SK-MEL-5 (cell line): ENCODE data around the gene JMJD8. TPM values are rescaled to one million over a fixed set of nuclear protein-coding genes. Genes with fewer than 3 reads are reported as not detected.

Experiments used
- DNase-seq: peaks from one replicate; pipeline ENCODE4 v3.0.0-alpha.2; 2016; ENCODE audit warnings: low read depth, low spot score
- in situ Hi-C: cut with HindIII; loops from 2 replicates; pipeline ENCODE4 v1.10.0; 2016; ENCODE audit warnings: low sequenced_read_pairs, high pct_unique_total_duplicates, low pct_unique_long_range_greater_than_20kb
- total RNA-seq: library from RNA; depleted of rRNA; stranded (reverse); fragments of >200 nt; shearing (Covaris generic); gene quantifications from 2 replicates; pipeline ENCODE4 v1.2.3, GENCODE V29; 2014

Gene JMJD8
- total RNA-seq, 1 experiment from 2014 or later = 52.0 TPM

GRCh38 chr16:659618-660017, 24.5 kb downstream of the JMJD8 start:
- in situ Hi-C loops = no loop called here
- no peak for DNase-seq

- in situ Hi-C loops = no loop called here
- DNase-seq = no peak
Observed at GRCh38 chr16:658679-659571, 25.2 kb downstream of the JMJD8 start.

GRCh38 chr16:657487-657886, 26.6 kb downstream of the JMJD8 start:
- in situ Hi-C loops = no loop called here
- no peak for DNase-seq

GRCh38 chr16:654034-654433, 30.1 kb downstream of the JMJD8 start:
- DNase-seq = no peak
- in situ Hi-C loops = no loop called here

- in situ Hi-C loops = no loop called here
- DNase-seq = no peak
Observed at GRCh38 chr16:652454-653305, 31.5 kb downstream of the JMJD8 start.

- DNase-seq = peak; percentile 45
- in situ Hi-C loops = no loop called here
Observed at GRCh38 chr16:651844-652243, 32.3 kb downstream of the JMJD8 start.

- in situ Hi-C loops = no loop called here
- DNase-seq = no peak
Observed at GRCh38 chr16:649631-650030, 34.5 kb downstream of the JMJD8 start.

- in situ Hi-C loops = no loop called here
- peak; percentile 87 for DNase-seq
Observed at GRCh38 chr16:648781-649589, 35.1 kb downstream of the JMJD8 start, which contains the start of gene WDR90. WDR90 (plus strand) TSS chr16:649365; CDS start chr16:649417, 52 bp downstream.

GRCh38 chr16:648071-648780, 35.9 kb downstream of the JMJD8 start:
- peak; percentile 69 for DNase-seq
- in situ Hi-C loops = no loop called here

- DNase-seq = no peak
- in situ Hi-C loops = no loop called here
Observed at GRCh38 chr16:647173-647902, 36.8 kb downstream of the JMJD8 start.

- in situ Hi-C loops = no loop called here
- no peak for DNase-seq
Observed at GRCh38 chr16:646679-647172, 37.4 kb downstream of the JMJD8 start.

GRCh38 chr16:645852-646678, 38.1 kb downstream of the JMJD8 start:
- in situ Hi-C loops = no loop called here

GRCh38 chr16:644556-644955, 39.6 kb downstream of the JMJD8 start:
- DNase-seq = no peak
- in situ Hi-C loops = no loop called here

More at GRCh38 chr16:645852-646678, 38.1 kb downstream of the JMJD8 start:
- DNase-seq = no peak

GRCh38 chr16:643050-643368, 41.1 kb downstream of the JMJD8 start:
- DNase-seq = no peak
- in situ Hi-C loops = no loop called here

- in situ Hi-C loops = no loop called here
- DNase-seq = peak; percentile 20
Observed at GRCh38 chr16:642189-643049, 41.7 kb downstream of the JMJD8 start.
